Spleen (tissue), 11 donors: ENCODE results near the gene PKM. TPM values are rescaled to one million over a fixed set of nuclear protein-coding genes. Genes with fewer than 3 reads are reported as not detected.

ENCODE experiments used
- DNase-seq: peaks from one replicate; pipeline ENCODE4 v3.0.0-alpha.2; 2020
- H3K27ac ChIP-seq, 8 donors: fragments of 200-600 bp; sonication (generic) in 7 of 8; 1 replicate in 4 of 8; 2 replicates in 4 of 8; pipeline versions ENCODE4 v1.5.0 to v1.8.0; 2016 to 2021; ENCODE audit warnings: inconsistent platforms in 4 of 8, mild to moderate bottlenecking in 4 of 8, moderate library complexity in 1 of 8
- H3K27me3 ChIP-seq, 7 donors: fragments of 200-600 bp; sonication (generic) in 6 of 7; replicated peaks in 1 of 7; 1 replicate in 4 of 7; 2 replicates in 3 of 7; pipeline versions ENCODE4 v1.5.0 to v1.8.0; 2016 to 2021; ENCODE audit warnings: inconsistent platforms in 3 of 7, mild to moderate bottlenecking in 1 of 7
- H3K36me3 ChIP-seq, 6 donors: fragments of 200-600 bp; sonication (generic) in 5 of 6; 1 replicate in 4 of 6; 2 replicates in 2 of 6; pipeline versions ENCODE4 v1.5.0 to v1.8.0; 2016 to 2021; ENCODE audit warnings: inconsistent platforms in 2 of 6
- H3K4me1 ChIP-seq, 6 donors: fragments of 200-600 bp; sonication (generic) in 5 of 6; 1 replicate in 3 of 6; 2 replicates in 3 of 6; pipeline versions ENCODE4 v1.5.0 to v1.8.0; 2016 to 2021; ENCODE audit warnings: inconsistent platforms in 3 of 6
- H3K4me3 ChIP-seq, 8 donors: fragments of 200-600 bp; sonication (generic) in 7 of 8; 1 replicate in 4 of 8; 2 replicates in 4 of 8; pipeline versions ENCODE4 v1.5.0 to v1.8.0; 2016 to 2021; ENCODE audit warnings: inconsistent platforms in 4 of 8, mild to moderate bottlenecking in 4 of 8, moderate library complexity in 2 of 8
- H3K9me3 ChIP-seq, 8 donors: fragments of 200-600 bp; sonication (generic) in 7 of 8; 1 replicate in 4 of 8; 2 replicates in 4 of 8; pipeline versions ENCODE4 v1.5.0 to v1.8.0; 2016 to 2021; ENCODE audit warnings: inconsistent platforms in 4 of 8
- CTCF ChIP-seq, 11 experiments: fragments of 200-600 bp in 7 of 11; fragments of 450-650 bp in 4 of 11; sonication (generic) in 4 of 11; IDR thresholded peaks in 8 of 11; conservative IDR thresholded peaks in 3 of 11; 1 replicate in 7 of 11; 2 replicates in 4 of 11; pipeline versions ENCODE4 v1.4.0 to v1.8.0; 2016 to 2021; ENCODE audit warnings: antibody characterized with exemption in 11 of 11, inconsistent platforms in 4 of 11, mild to moderate bottlenecking in 1 of 11
- POLR2A ChIP-seq, 3 donors: fragments of 450-650 bp; IDR thresholded peaks; one replicate each; pipeline ENCODE4 v1.5.1; 2017; ENCODE audit warnings: antibody characterized with exemption in 3 of 3, mild to moderate bottlenecking in 1 of 3
- POLR2AphosphoS5 ChIP-seq, 3 donors: sonication (generic); formaldehyde crosslinking; IDR thresholded peaks; one replicate each; pipeline ENCODE4 v1.5.1; 2017; ENCODE audit warnings: antibody characterized with exemption in 3 of 3
- WGBS, 5 donors: extraction: QIAGEN DNeasy Blood & Tissue Kit in 3 of 5; methylation state at CpG; one replicate each; pipeline versions ENCODE4 v1.1.5 to v1.1.7; 2013 to 2018; 5-methylcytosine and 5-hydroxymethylcytosine counted together
- intact Hi-C: fragments of 100-400 bp; cut with DNase I; formaldehyde crosslinking; loops from one replicate; pipeline ENCODE4 v1.15.0; 2023; ENCODE audit warnings: low total_unique reads
- polyA plus RNA-seq, 3 donors: library from polyadenylated mRNA; stranded (reverse); fragments of 200-250 nt; gene quantifications; one replicate each; pipeline ENCODE4 v1.2.1, GENCODE V29; 2013
- total RNA-seq, 7 donors: library from RNA; depleted of rRNA in 3 of 7; stranded (reverse); fragments of >200 nt in 3 of 7; fragmentation: NEBNext Ultra II Directional in 4 of 7; extraction: Animal tissue kit (Norgen Biotek cat#: 25700) in 4 of 7; gene quantifications; one replicate each; pipeline versions ENCODE4 v1.1.0 to v1.2.1, GENCODE V29; 2016 to 2021
- donor health status: healthy with polysubstance abuse.
- donor health status: DM: no; HTN: no; CAD: no; lungs with moderate emphysema.
- donor health status: DM: no; HTN: no; CAD: no.
- donor health status: Bipolar disorder and iron deficiency.
- donor health status: healthy.
- donor health status: DM: no; HTN: no; CAD: no.
- donor health status: DM: yes; HTN: yes; CAD: no.

Gene PKM
- total and polyA plus RNA-seq, 10 donors, result 156 to 543 (median 347) TPM

DNA sequence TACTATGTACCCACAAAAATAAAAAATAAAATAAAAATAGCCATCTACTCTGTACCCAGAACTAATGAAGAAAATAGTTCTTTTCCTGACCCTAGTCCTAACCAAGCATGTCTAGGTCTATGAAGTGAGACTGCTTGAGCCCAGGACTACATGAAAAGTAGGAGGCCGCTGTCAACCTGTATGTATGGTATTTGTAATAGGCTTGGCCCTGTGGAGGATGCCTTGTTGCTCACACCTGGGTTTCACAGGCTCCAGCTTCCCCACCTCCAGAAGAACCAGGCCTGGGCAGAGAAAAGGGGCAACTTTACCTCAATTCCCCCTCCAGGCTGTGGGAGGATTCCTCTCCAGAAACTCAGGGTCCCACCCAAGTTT, 6.8 kb upstream of the PKM start:
- WGBS, 5 donors, result 91 to 100% (median 95%) methylated on average over 1 of the region's 1 CpG
- no peak for TF ChIP-seq CTCF (IDR thresholded peaks at IDR 0.05 in 8 of 11, conservative IDR thresholded peaks at IDR 0.05 in 3 of 11)
- no peak for TF ChIP-seq POLR2A (IDR thresholded peaks at IDR 0.05)
- TF ChIP-seq POLR2AphosphoS5 (IDR thresholded peaks at IDR 0.05), result no peak
- intact Hi-C loops, result no loop called here
- DNase-seq, result no peak
- H3K27me3 ChIP-seq, result no peaks in the 10 kb centered on the region
- no peak overlapping the region for H3K4me3 ChIP-seq
- H3K27ac ChIP-seq, result peak overlapping the region in 4 of 8 donors; percentile 47 to 82 (median 70)
- H3K9me3 ChIP-seq, result no peaks in the 10 kb centered on the region
- H3K36me3 ChIP-seq, result peaks cover 0 to 43% (median 30%) of the 10 kb centered on the region in 6 donors
- H3K4me1 ChIP-seq, result peaks cover 0 to 32% (median 11%) of the 10 kb centered on the region in 6 donors

GRCh38 chr15:72237029-72237852, 6.3 kb upstream of the PKM start:
- H3K4me3 ChIP-seq, result peak overlapping the region in 1 of 8 donors; percentile 8
- intact Hi-C loops, result no loop called here
- no peak for DNase-seq
- no peaks in the 10 kb centered on the region for H3K27me3 ChIP-seq
- peak overlapping the region in 5 of 8 donors; percentile 11 to 82 (median 61) for H3K27ac ChIP-seq
- H3K9me3 ChIP-seq, result no peaks in the 10 kb centered on the region
- 10 to 26% (median 17%) methylated on average over 3 of the region's 3 CpGs for WGBS, 5 donors
- no peak for TF ChIP-seq CTCF (IDR thresholded peaks at IDR 0.05 in 8 of 11, conservative IDR thresholded peaks at IDR 0.05 in 3 of 11)
- no peak for TF ChIP-seq POLR2A (IDR thresholded peaks at IDR 0.05)
- TF ChIP-seq POLR2AphosphoS5 (IDR thresholded peaks at IDR 0.05), result peak in 1 of 3 donors; percentile 65
- H3K4me1 ChIP-seq, result peaks cover 0 to 37% (median 17%) of the 10 kb centered on the region in 6 donors
- H3K36me3 ChIP-seq, result peaks cover 0 to 37% (median 24%) of the 10 kb centered on the region in 6 donors

DNA sequence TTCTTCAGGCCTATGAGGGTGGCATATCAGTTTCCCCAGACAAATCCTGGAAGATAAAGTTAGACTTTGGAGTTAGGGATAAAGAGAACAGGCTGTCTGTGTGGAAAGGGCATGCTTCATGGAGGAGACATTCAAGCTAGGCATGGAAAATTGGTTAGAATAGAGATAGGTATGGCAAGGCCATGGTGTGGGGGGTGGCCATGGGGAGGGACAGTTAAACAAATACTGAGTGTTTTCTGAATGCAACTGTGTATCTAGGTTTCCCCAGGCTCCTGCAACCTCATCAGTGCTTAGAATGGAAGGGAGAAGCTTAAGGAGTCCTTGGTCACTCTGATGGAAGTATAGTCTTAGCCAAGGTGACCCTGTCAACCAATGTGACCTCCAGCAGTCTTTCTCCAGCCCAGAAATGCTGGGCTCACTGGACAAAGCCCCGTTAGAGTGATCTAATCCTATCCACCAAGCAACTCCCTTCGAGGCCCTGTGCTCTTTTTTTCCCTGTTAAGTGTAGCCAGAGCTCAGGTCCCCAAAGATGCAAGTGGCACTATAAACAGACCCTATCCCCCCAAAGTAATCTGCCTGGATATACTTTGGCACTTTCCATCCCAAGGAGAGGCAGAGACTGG, 5.5 kb upstream of the PKM start:
- Histone ChIP-seq H3K36me3 (peaks cover 0 to 30% (median 16%) of the 10 kb centered on the region in 6 donors), H3K9me3 (no peaks in the 10 kb centered on the region), H3K4me1 (peaks cover 0 to 45% (median 24%) of the 10 kb centered on the region in 6 donors), H3K27ac (peak overlapping the region in 4 of 8 donors; percentile 47 to 82 (median 70)), H3K4me3 (peak overlapping the region in 1 of 8 donors; percentile 8), H3K27me3 (no peaks in the 10 kb centered on the region)
- no peak for TF ChIP-seq POLR2AphosphoS5 (IDR thresholded peaks at IDR 0.05)
- no peak for TF ChIP-seq POLR2A (IDR thresholded peaks at IDR 0.05)
- TF ChIP-seq CTCF (IDR thresholded peaks at IDR 0.05 in 8 of 11, conservative IDR thresholded peaks at IDR 0.05 in 3 of 11), result no peak
- WGBS, 5 donors, result 88 to 93% (median 91%) methylated on average over 2 of the region's 2 CpGs
- intact Hi-C loops, result no loop called here
- DNase-seq, result no peak

- 92 to 100% (median 97%) methylated on average over 4 of the region's 4 CpGs for WGBS, 5 donors
- Histone ChIP-seq H3K27me3 (no peaks in the 10 kb centered on the region), H3K36me3 (peaks cover 0 to 18% (median 6%) of the 10 kb centered on the region in 6 donors), H3K9me3 (no peaks in the 10 kb centered on the region), H3K27ac (no peak overlapping the region), H3K4me1 (peaks cover 0 to 47% (median 24%) of the 10 kb centered on the region in 6 donors), H3K4me3 (no peak overlapping the region)
- TF ChIP-seq CTCF (IDR thresholded peaks at IDR 0.05 in 8 of 11, conservative IDR thresholded peaks at IDR 0.05 in 3 of 11), result no peak
- TF ChIP-seq POLR2A (IDR thresholded peaks at IDR 0.05), result no peak
- no peak for TF ChIP-seq POLR2AphosphoS5 (IDR thresholded peaks at IDR 0.05)
- DNase-seq, result no peak
- intact Hi-C loops, result no loop called here
These were observed 4.3 kb upstream of the PKM start for GRCh38 chr15:72235298-72235697.
